ENCODE measurements around the gene AURKA. TPM values are rescaled to one million over a fixed set of nuclear protein-coding genes. Genes with fewer than 3 reads are reported as not detected.

Gene AURKA
- polyA plus RNA-seq, 3 donors = 15.6 to 16.9 (median 16.6) TPM

Other genes with a start within 250 kb of the AURKA start
- gene MC3R, start 143.5 kb downstream of the AURKA start, polyA plus RNA-seq (ENCODE audit: insufficient read length in 3 of 3) = not detected
- gene FAM210B, start 33.2 kb downstream of the AURKA start, polyA plus RNA-seq (ENCODE audit: insufficient read length in 3 of 3) = 10 to 100 TPM; 43.1 to 45.3 (median 44.7) TPM
- 10 to 100 TPM; 45.1 to 49.0 (median 48.4) TPM for gene CSTF1, start 430 bp upstream of the AURKA start, polyA plus RNA-seq (ENCODE audit: insufficient read length in 3 of 3)
- 1 to 10 TPM; 2.8 to 3.6 (median 3.6) TPM for gene CASS4, start 20.0 kb upstream of the AURKA start, polyA plus RNA-seq (ENCODE audit: insufficient read length in 3 of 3)
- 100 to 1,000 TPM; 127 to 137 (median 127) TPM for gene RTF2, start 76.4 kb upstream of the AURKA start, polyA plus RNA-seq (ENCODE audit: insufficient read length in 3 of 3)
- gene FAM209A, start 132.5 kb upstream of the AURKA start, polyA plus RNA-seq (ENCODE audit: insufficient read length in 3 of 3) = under 1 TPM in 2 of 3 donors, not detected in 1; 0.30 to 0.71 TPM
- gene FAM209B, start 141.0 kb upstream of the AURKA start, polyA plus RNA-seq (ENCODE audit: insufficient read length in 3 of 3) = under 1 TPM in 1 of 3 donors, not detected in 2; 0.24 TPM
- under 1 TPM; 0.54 to 0.94 (median 0.81) TPM for gene TFAP2C, start 237.1 kb upstream of the AURKA start, polyA plus RNA-seq (ENCODE audit: insufficient read length in 3 of 3)

Data from right renal cortex interstitium (tissue), 3 donors.